SK-N-MC (cell line): Measurements from ENCODE around the gene CFAP221.

ENCODE experiments used
- DNase-seq: peaks from one replicate; pipeline ENCODE4 v3.0.0-alpha.2; 2011; ENCODE audit warnings: low read depth, low spot score
- H3K27ac ChIP-seq: fragments of 200-600 bp; sonication (generic); 2 replicates; pipeline ENCODE4 v1.5.1; 2016; ENCODE audit warnings: mixed run types
- H3K36me3 ChIP-seq: fragments of 200-600 bp; sonication (generic); 2 replicates; pipeline ENCODE4 v1.6.1; 2017; ENCODE audit warnings: antibody characterized with exemption, low read length, mixed read lengths; ENCODE audit not compliant: insufficient read depth
- H3K4me3 ChIP-seq: fragments of 200-600 bp; sonication (generic); 2 replicates; pipeline ENCODE4 v1.5.1; 2016
- H3K9ac ChIP-seq: fragments of 200-600 bp; sonication (generic); 2 replicates; pipeline ENCODE4 v1.8.0; 2017; ENCODE audit warnings: mixed run types, mixed read lengths; ENCODE audit not compliant: insufficient read length
- H3K9me3 ChIP-seq: fragments of 200-600 bp; sonication (generic); 2 replicates; pipeline ENCODE4 v1.6.1; 2017; ENCODE audit warnings: low read depth, mild to moderate bottlenecking, antibody characterized with exemption, low read length, moderate library complexity, mixed read lengths
- EZH2 ChIP-seq: fragments of 200-600 bp; sonication (generic); IDR thresholded peaks from one replicate; pipeline ENCODE4 v1.6.1; 2017; ENCODE audit warnings: antibody characterized with exemption
- FOXP2 ChIP-seq: optimal IDR thresholded peaks from 2 replicates; pipeline ENCODE3; 2011; ENCODE audit warnings: mild to moderate bottlenecking, moderate library complexity; ENCODE audit not compliant: insufficient read depth; ENCODE audit errors: extremely low read length, control extremely low read depth
- POLR2AphosphoS5 ChIP-seq: IDR thresholded peaks from 2 replicates; pipeline ENCODE4 v1.6.1; 2012; ENCODE audit warnings: mild to moderate bottlenecking, low read depth, low read length, borderline replicate concordance

CFAP221 gene

DNA sequence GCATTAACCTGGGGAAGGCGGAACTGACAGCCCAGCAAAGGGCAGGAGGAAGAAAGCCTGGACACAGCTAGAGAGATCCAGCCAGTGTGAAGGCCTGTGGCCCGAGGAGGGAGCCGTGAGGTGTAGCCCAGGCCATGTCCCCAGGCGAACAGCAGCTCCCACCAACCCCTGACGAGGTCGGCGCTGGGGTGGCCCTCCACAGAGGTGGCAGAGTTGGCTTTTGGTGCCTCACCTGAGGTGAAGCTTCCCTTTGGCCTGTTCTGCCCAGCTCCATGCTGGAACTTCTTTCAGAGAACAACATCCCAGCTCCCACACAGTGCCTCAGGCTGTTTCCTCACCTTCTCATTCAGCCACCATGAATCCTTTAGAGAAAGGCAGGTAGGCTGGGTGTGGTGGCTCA, 148.1 kb downstream of the CFAP221 start:
- Histone ChIP-seq H3K36me3 (no peaks in the 10 kb centered on the region), H3K27ac (no peak overlapping the region)
- TF ChIP-seq FOXP2 (no peak), EZH2 (no peak), POLR2AphosphoS5 (no peak)

DNA sequence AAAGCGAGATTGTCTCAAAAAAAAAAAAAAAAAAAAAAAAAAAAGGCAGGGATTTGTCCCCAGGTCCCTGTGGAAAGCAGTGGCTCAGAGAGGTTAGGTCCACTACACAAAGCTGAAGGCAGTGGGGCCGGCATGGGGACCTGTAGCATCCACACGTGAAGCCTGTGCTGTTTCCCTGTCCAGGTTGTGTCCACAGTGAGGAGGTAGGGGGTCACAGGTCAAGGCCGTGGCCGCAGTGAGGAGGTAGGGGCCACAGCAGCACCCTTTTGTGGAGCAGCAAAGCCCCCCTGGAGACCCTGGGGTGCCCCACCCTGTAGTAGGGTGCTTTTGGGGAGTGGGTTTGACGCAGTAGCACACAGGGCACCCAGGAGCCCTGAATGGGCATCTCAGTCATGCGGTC, 148.7 kb downstream of the CFAP221 start:
- no peak overlapping the region for H3K4me3 ChIP-seq
- no peak overlapping the region for H3K27ac ChIP-seq
- no peaks in the 10 kb centered on the region for H3K36me3 ChIP-seq
- no peak for DNase-seq
- TF ChIP-seq POLR2AphosphoS5 (no peak), FOXP2 (no peak), EZH2 (no peak)
- no peak overlapping the region for H3K9ac ChIP-seq
- H3K9me3 ChIP-seq = no peaks in the 10 kb centered on the region

More for the DNA sequence above, 148.1 kb downstream of the CFAP221 start:
- Histone ChIP-seq H3K4me3 (no peak overlapping the region), H3K9me3 (no peaks in the 10 kb centered on the region), H3K9ac (no peak overlapping the region)
- no peak for DNase-seq

DNA sequence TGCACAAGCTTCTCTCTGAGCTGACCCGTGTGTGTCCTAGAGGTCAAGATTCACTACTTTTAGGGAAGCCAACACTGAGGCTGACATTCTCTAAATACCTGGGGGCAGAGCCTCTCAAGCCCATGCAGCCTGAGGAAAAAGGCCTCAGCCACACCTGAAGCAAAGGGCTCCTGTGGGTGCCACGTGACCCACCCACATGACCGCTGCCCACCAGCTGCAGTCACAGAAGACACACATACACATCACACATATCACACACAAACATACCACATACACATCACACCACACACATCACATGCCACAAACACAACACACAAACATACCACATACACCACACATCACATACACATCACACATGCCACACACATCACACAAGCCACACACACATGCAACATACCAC, 149.3 kb downstream of the CFAP221 start:
- no peaks in the 10 kb centered on the region for H3K36me3 ChIP-seq
- TF ChIP-seq POLR2AphosphoS5 = no peak
- TF ChIP-seq FOXP2 = no peak
- TF ChIP-seq EZH2 = no peak
- no peak overlapping the region for H3K4me3 ChIP-seq
- no peak overlapping the region for H3K9ac ChIP-seq
- H3K9me3 ChIP-seq = no peaks in the 10 kb centered on the region
- no peak for DNase-seq
- no peak overlapping the region for H3K27ac ChIP-seq

DNA sequence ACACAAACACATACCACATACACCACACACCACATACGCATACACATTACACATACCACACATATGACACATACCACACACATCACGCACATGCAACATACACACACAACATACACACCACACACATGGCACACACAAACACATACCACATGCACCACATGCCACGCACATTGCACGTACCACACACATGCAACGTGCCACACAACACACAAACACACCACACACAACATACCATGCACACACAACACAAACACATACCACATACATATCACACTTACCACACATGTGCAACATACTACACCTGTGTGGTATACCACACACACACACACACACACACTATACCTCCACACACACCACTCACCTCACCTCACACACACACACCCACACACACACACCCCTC, 149.7 kb downstream of the CFAP221 start:
- Histone ChIP-seq H3K9me3 (no peaks in the 10 kb centered on the region), H3K9ac (no peak overlapping the region), H3K27ac (no peak overlapping the region), H3K36me3 (no peaks in the 10 kb centered on the region), H3K4me3 (no peak overlapping the region)
- no peak for DNase-seq
- TF ChIP-seq EZH2 (no peak), FOXP2 (no peak), POLR2AphosphoS5 (no peak)

DNA sequence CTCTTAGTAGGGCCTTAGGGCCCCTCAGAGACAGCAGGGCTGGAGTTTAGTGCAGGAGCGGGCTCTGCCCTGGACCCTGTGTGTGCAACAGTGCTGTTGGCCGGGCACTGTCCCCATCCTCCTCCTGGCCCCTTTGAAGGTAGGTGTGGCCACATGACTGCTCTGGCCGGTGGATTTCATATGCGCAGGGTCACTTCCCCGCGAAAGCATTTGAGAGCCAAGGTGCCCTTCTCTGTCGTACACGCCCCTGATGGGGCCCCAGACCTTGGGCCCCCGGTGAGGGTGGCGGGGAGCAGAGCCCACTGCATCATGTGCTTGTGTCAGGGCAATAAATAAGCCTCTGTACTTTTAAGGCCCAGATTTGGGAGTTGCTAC, 150.2 kb downstream of the CFAP221 start:
- Histone ChIP-seq H3K27ac (no peak overlapping the region), H3K4me3 (no peak overlapping the region), H3K36me3 (no peaks in the 10 kb centered on the region), H3K9ac (no peak overlapping the region), H3K9me3 (no peaks in the 10 kb centered on the region)
- TF ChIP-seq EZH2 (no peak), POLR2AphosphoS5 (no peak), FOXP2 (no peak)
- no peak for DNase-seq

DNA sequence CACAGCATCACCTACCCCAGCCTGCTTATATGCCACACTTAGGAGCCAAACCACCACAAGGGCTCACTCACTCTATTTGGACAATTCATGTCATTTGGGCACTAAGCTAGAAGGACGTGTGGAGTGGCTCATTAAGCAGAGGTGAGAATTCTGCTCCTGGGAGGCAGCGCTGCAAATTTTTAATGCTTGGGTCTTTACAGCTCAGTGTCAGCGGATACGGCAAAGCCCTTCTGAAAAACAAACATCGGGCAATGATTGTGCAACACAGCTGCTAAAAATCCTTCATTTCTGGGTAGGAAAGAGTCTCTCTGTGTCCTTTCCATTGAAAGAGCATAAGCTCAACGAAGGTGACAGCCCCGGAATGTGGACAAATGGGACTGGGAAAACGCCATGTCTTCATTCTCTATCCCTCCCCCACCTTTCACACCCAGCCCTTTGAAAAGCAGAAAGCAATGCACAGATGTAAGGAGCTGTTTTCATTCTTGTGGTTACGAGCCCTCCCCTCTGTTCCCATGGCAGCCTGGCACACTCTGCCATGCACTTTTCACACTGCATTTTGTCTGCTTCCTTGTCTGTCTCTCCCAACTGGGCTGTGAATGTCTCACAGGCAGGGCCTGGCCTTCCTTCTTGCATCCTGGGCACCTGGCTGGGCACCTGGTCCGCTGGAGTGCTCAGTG, 150.7 kb downstream of the CFAP221 start:
- Histone ChIP-seq H3K27ac (no peak overlapping the region), H3K36me3 (no peaks in the 10 kb centered on the region), H3K9me3 (no peaks in the 10 kb centered on the region), H3K9ac (no peak overlapping the region), H3K4me3 (peak overlapping the region; percentile 58)
- TF ChIP-seq FOXP2 (no peak), POLR2AphosphoS5 (no peak), EZH2 (no peak)
- no peak for DNase-seq

DNA sequence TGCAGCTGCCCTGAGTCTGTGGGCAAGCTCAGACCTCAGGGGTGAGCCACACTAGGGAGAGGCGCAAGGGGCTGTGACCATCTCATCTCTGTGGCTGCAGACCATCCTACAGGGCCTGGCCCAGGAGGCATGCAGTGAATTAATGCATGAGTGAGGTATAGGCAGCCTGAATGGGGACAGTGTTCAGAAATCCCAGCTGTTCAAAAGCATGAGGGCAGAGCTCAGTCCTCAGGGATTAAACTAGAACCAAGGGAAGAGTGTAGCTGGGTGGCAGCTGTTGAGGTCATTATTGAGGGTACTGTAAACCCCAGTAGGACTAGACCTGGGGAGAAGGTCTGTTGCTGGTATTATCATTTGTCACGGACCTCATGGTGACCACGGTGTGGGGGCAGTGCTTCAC, 151.8 kb downstream of the CFAP221 start:
- no peaks in the 10 kb centered on the region for H3K9me3 ChIP-seq
- DNase-seq = no peak
- H3K27ac ChIP-seq = no peak overlapping the region
- no peaks in the 10 kb centered on the region for H3K36me3 ChIP-seq
- H3K4me3 ChIP-seq = no peak overlapping the region
- no peak overlapping the region for H3K9ac ChIP-seq
- TF ChIP-seq POLR2AphosphoS5 (no peak), EZH2 (no peak), FOXP2 (no peak)

DNA sequence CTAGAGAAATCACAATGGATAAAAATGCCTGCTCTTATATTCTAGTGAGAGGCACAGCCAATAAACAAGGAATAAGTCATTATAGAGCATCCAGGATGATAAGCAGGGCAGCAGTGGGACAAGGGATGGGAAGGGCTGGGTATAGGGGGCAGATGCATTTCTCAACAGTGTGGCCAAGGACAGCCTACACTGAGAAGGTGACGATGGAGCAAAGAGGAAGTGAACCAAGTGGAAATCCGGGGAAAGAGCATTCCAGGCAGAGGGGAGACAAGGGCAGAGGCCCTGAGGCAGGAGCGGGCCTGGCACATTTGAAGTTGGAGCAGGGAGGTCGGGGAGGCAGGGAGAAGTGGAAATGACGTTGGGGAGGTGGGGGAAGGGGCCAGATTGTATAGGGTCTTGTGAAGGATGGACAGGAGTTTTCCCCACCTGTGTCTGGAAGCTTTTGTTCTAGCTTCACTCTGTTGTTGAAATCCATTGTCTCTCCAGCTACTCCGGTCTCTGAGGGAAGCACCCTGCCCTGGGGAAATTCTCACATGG, 152.3 kb downstream of the CFAP221 start:
- no peak overlapping the region for H3K9ac ChIP-seq
- TF ChIP-seq FOXP2 (no peak), EZH2 (no peak), POLR2AphosphoS5 (no peak)
- no peak overlapping the region for H3K27ac ChIP-seq

More for the DNA sequence above, 152.3 kb downstream of the CFAP221 start:
- no peak for DNase-seq
- no peak overlapping the region for H3K4me3 ChIP-seq
- no peaks in the 10 kb centered on the region for H3K9me3 ChIP-seq
- H3K36me3 ChIP-seq = no peaks in the 10 kb centered on the region
